Measurements from ENCODE around the gene CIZ1.

DNA sequence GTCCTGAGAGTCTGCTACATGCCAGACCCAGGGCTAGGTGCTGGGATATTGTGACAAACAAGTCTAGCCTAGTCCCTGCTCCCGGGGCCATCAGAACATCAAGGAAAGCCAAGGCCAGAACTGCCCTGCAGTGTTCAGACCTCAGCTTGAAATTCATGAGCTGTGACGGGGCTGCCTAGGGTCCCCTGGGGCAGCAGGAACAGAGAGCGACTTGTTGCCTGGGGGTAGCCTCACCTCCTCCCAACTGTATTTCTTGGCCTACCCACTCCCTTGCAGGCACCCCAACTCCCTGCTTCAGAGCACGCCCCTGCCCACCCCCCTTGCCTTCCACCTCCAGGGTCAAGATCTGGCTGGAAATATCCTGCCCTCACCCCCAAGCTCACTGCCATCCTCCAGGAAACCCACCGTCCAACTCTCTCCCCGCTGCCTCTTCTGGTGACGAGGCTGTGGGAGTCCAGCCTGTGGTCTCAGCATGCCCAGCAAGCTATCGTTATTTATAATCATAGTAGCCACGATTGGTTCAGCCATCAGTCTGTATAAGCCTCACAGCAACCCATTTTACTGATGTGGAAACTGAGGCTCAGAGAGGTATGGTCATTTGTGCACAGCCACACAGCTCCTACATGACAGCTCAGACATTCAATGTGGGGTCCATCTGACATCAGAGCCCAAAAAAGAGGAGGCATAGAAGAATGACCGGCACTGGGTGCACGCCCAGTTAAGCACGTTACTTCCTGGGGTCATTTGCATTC, 22.6 kb upstream of the CIZ1 start:
- no peak for TF ChIP-seq POLR2AphosphoS5 (IDR thresholded peaks at IDR 0.05; ENCODE audit: low read depth, low read length)
- no peak for TF ChIP-seq FOXP2 (optimal IDR thresholded peaks at IDR 0.05; ENCODE audit: borderline replicate concordance, extremely low read depth, extremely low read length, insufficient read depth)
- TF ChIP-seq REST (IDR thresholded peaks at IDR 0.05; ENCODE audit: insufficient read depth in 1 of 2, low read depth in 2 of 2, low read length in 2 of 2), result no peak

All from PFSK-1 (cell line).